IPS-NIHi11 (cell line): ENCODE measurements around the gene NKAIN4.

Experiments used
- DNase-seq: peaks from one replicate; pipeline ENCODE4 v3.0.0; 2012; ENCODE audit warnings: mixed read lengths, low spot score

NKAIN4 gene

GRCh38 chr20:63192721-63193120 lies 61.5 kb downstream of the NKAIN4 start:
- DNase-seq = no peak

- DNase-seq = no peak
Measured at GRCh38 chr20:63191400-63191799, 62.9 kb downstream of the NKAIN4 start.

- no peak for DNase-seq
Measured at GRCh38 chr20:63190828-63191227, 63.4 kb downstream of the NKAIN4 start.
